ENCODE data around the gene FJX1. TPM values are rescaled to one million over a fixed set of nuclear protein-coding genes. Genes with fewer than 3 reads are reported as not detected.

Gene FJX1
- total and polyA plus RNA-seq, 5 donors from 2014 or later: not detected

DNA sequence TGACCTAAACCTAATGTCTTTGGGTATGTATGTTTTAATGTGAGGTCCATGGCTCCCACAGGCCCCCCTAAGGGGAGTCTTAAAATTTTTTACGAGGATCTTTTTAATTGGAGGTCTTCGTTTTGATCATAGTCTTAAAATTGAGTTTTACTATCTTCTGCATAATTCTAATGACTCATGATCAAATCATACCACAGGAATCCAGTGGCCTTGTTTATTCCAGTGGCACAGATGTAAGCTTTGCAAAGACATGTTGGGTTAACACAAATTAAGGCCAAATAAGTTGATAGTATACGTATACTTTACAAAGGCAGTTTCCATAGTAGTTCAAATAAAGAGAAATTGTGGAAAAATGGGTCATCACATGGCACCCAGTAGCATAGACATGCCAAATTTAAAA lies 33.9 kb upstream of the FJX1 start:
- Histone ChIP-seq H3K4me1 (ENCODE audit: control insufficient read depth, insufficient read depth, low read length, poor library complexity, severe bottlenecking) (no peaks in the 10 kb centered on the region), H3K4me3 (ENCODE audit: low read depth, low read length) (no peak overlapping the region), H3K9me3 (ENCODE audit: control insufficient read depth in 2 of 2, low read length in 2 of 2) (no peaks in the 10 kb centered on the region), H3K36me3 (ENCODE audit: control insufficient read depth, insufficient read depth, low read length) (no peaks in the 10 kb centered on the region), H3K27ac (ENCODE audit: insufficient read depth, low read length, poor library complexity, severe bottlenecking) (no peak overlapping the region), H3K27me3 (ENCODE audit: control insufficient read depth, insufficient read depth, low read length) (peaks cover 5% of the 10 kb centered on the region)
- Mint-ChIP-seq H3K4me1 (no peaks in the 10 kb centered on the region), H3K27ac (no peak overlapping the region), H3K27me3 (peaks cover 21% of the 10 kb centered on the region), H3K9me3 (peaks cover 0 to 5% (median 0%) of the 10 kb centered on the region in 7 donors), H3K4me3 (no peak overlapping the region), H3K36me3 (no peaks in the 10 kb centered on the region)
- ATAC-seq (ENCODE audit: low read depth in 2 of 2) (no peak), DNase-seq (no peak)

DNA sequence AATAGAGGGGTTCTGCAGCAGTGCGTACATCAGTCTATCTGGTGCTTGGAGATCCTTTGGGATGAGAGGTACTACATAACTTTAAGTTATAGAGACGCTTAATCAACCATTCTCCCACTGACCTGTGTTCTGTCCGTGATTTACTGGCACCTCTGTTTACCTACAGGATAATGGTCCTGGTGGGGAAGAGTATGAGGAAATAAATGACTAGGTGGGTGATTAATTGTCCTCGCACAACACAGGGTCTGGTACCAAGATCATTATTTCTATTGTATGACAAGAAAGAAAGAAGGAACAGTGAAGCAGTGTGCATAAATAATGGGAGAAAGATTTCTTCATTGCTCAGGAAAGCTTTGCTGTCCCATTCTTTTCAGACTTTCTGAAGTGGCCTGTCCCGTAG lies 32.8 kb upstream of the FJX1 start:
- no peak overlapping the region for H3K27ac Mint-ChIP-seq
- no peaks in the 10 kb centered on the region for H3K36me3 Mint-ChIP-seq
- Histone ChIP-seq H3K36me3 (ENCODE audit: control insufficient read depth, insufficient read depth, low read length) (no peaks in the 10 kb centered on the region), H3K4me3 (ENCODE audit: low read depth, low read length) (no peak overlapping the region), H3K9me3 (ENCODE audit: control insufficient read depth in 2 of 2, low read length in 2 of 2) (no peaks in the 10 kb centered on the region), H3K27ac (ENCODE audit: insufficient read depth, low read length, poor library complexity, severe bottlenecking) (no peak overlapping the region), H3K27me3 (ENCODE audit: control insufficient read depth, insufficient read depth, low read length) (peaks cover 5% of the 10 kb centered on the region), H3K4me1 (ENCODE audit: control insufficient read depth, insufficient read depth, low read length, poor library complexity, severe bottlenecking) (no peaks in the 10 kb centered on the region)
- peaks cover 0 to 8% (median 0%) of the 10 kb centered on the region in 7 donors for H3K9me3 Mint-ChIP-seq
- H3K27me3 Mint-ChIP-seq: peaks cover 21% of the 10 kb centered on the region
- no peak overlapping the region for H3K4me3 Mint-ChIP-seq
- ATAC-seq (ENCODE audit: low read depth in 2 of 2) (no peak), DNase-seq (no peak)
- H3K4me1 Mint-ChIP-seq: no peaks in the 10 kb centered on the region

DNA sequence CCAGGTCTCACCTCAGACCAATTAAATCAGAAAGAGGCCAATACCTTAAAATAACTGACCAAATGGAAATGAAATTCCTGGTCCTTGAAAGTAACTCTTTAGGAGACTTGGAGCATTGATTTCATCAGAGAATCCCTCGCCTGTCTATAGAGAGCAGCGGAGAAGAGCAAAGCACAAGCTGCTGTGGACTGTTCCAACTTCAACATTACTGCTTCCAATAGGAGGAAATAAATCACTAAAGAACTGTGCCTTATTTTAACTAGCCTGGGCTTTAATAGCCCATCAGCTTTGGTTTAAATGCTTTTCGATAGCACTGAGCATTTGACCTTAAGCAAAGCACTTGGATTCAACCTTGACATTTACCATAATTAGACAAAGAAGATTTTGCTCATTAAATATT lies 32.0 kb upstream of the FJX1 start:
- H3K4me1 ChIP-seq (ENCODE audit: control insufficient read depth, insufficient read depth, low read length, poor library complexity, severe bottlenecking): no peaks in the 10 kb centered on the region
- Mint-ChIP-seq H3K27me3 (peaks cover 20% of the 10 kb centered on the region), H3K36me3 (no peaks in the 10 kb centered on the region), H3K9me3 (peaks cover 0 to 9% (median 0%) of the 10 kb centered on the region in 7 donors), H3K4me1 (no peaks in the 10 kb centered on the region), H3K27ac (no peak overlapping the region), H3K4me3 (no peak overlapping the region)
- DNase-seq: no peak
- H3K9me3 ChIP-seq (ENCODE audit: control insufficient read depth in 2 of 2, low read length in 2 of 2): no peaks in the 10 kb centered on the region
- H3K36me3 ChIP-seq (ENCODE audit: control insufficient read depth, insufficient read depth, low read length): no peaks in the 10 kb centered on the region
- H3K27ac ChIP-seq (ENCODE audit: insufficient read depth, low read length, poor library complexity, severe bottlenecking): no peak overlapping the region
- H3K27me3 ChIP-seq (ENCODE audit: control insufficient read depth, insufficient read depth, low read length): peaks cover 6% of the 10 kb centered on the region
- no peak overlapping the region for H3K4me3 ChIP-seq (ENCODE audit: low read depth, low read length)
- ATAC-seq (ENCODE audit: low read depth in 2 of 2): no peak

DNA sequence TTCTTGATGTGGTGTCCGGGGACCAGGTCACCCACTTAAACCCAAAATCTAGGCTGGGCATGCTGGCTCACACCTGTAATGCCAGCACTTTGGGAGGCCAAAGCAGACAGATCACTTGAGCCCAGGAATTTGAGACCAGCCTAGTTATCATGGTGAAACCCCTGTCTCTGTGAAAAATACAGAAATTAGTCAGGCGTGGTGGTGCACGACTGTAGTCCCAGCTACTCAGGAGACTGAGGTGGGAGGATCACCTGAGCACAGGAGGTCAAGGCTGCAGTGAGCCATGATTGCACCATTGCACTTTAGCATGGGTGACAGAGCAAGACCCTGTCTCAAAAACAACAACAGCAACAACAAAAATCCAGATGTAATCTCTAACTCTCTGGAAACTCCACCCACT lies 30.3 kb upstream of the FJX1 start:
- Histone ChIP-seq H3K9me3 (ENCODE audit: control insufficient read depth in 2 of 2, low read length in 2 of 2) (no peaks in the 10 kb centered on the region), H3K4me3 (ENCODE audit: low read depth, low read length) (no peak overlapping the region), H3K27ac (ENCODE audit: insufficient read depth, low read length, poor library complexity, severe bottlenecking) (no peak overlapping the region), H3K4me1 (ENCODE audit: control insufficient read depth, insufficient read depth, low read length, poor library complexity, severe bottlenecking) (no peaks in the 10 kb centered on the region), H3K36me3 (ENCODE audit: control insufficient read depth, insufficient read depth, low read length) (no peaks in the 10 kb centered on the region), H3K27me3 (ENCODE audit: control insufficient read depth, insufficient read depth, low read length) (peaks cover 8% of the 10 kb centered on the region)
- Mint-ChIP-seq H3K4me1 (no peaks in the 10 kb centered on the region), H3K27ac (no peak overlapping the region), H3K4me3 (no peak overlapping the region), H3K36me3 (no peaks in the 10 kb centered on the region), H3K9me3 (peaks cover 0 to 9% (median 0%) of the 10 kb centered on the region in 7 donors), H3K27me3 (peaks cover 9% of the 10 kb centered on the region)
- DNase-seq (no peak), ATAC-seq (ENCODE audit: low read depth in 2 of 2) (no peak)

DNA sequence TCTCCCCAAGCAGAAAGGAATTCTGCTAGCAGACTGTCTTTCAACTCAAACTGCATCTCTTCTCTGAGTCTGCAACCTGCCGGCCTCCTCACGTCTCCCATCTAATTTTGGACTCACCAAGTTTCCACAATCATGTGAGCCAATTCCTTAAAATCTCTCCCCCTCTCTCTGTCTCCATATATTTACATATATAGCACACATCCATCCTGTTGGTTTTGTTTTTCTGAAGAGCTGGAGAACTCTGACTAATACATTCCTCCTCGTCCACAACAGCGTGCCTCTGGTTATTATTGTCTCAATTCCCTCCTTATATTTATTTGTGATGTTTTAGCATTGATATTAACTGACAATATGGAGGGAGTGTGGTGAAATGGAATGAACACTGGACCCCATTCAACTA lies 29.6 kb upstream of the FJX1 start:
- Mint-ChIP-seq H3K27ac (no peak overlapping the region), H3K9me3 (peaks cover 0 to 5% (median 0%) of the 10 kb centered on the region in 7 donors), H3K4me3 (no peak overlapping the region), H3K4me1 (no peaks in the 10 kb centered on the region), H3K27me3 (peaks cover 2% of the 10 kb centered on the region), H3K36me3 (no peaks in the 10 kb centered on the region)
- Histone ChIP-seq H3K4me3 (ENCODE audit: low read depth, low read length) (no peak overlapping the region), H3K36me3 (ENCODE audit: control insufficient read depth, insufficient read depth, low read length) (no peaks in the 10 kb centered on the region), H3K9me3 (ENCODE audit: control insufficient read depth in 2 of 2, low read length in 2 of 2) (no peaks in the 10 kb centered on the region), H3K27ac (ENCODE audit: insufficient read depth, low read length, poor library complexity, severe bottlenecking) (no peak overlapping the region), H3K4me1 (ENCODE audit: control insufficient read depth, insufficient read depth, low read length, poor library complexity, severe bottlenecking) (no peaks in the 10 kb centered on the region), H3K27me3 (ENCODE audit: control insufficient read depth, insufficient read depth, low read length) (peaks cover 7% of the 10 kb centered on the region)
- DNase-seq (no peak), ATAC-seq (ENCODE audit: low read depth in 2 of 2) (no peak)

DNA sequence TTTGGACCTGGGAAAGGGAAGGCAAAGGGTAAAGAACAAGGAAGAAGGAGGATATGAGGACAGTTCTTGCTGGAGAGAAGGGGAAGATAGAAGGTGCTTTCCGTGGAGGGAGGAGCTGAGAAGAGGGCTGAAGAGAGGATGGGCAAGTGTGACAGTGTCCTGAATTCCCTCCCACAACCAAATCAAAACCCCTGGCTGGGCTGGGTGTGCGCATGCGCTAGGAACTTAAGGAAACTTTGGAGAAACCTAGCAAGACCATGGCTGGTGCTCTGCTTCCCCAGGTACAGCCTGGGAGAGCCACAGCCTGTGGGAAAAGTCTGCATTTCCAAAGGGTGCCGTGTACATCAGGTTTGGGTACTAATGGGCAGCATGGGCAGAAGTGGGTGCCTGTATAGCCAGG lies 29.0 kb upstream of the FJX1 start:
- H3K27me3 Mint-ChIP-seq: no peaks in the 10 kb centered on the region
- no peaks in the 10 kb centered on the region for H3K36me3 Mint-ChIP-seq
- no peak for ATAC-seq (ENCODE audit: low read depth in 2 of 2)
- Histone ChIP-seq H3K4me3 (ENCODE audit: low read depth, low read length) (no peak overlapping the region), H3K9me3 (ENCODE audit: control insufficient read depth in 2 of 2, low read length in 2 of 2) (no peaks in the 10 kb centered on the region), H3K27ac (ENCODE audit: insufficient read depth, low read length, poor library complexity, severe bottlenecking) (no peak overlapping the region), H3K4me1 (ENCODE audit: control insufficient read depth, insufficient read depth, low read length, poor library complexity, severe bottlenecking) (no peaks in the 10 kb centered on the region), H3K36me3 (ENCODE audit: control insufficient read depth, insufficient read depth, low read length) (no peaks in the 10 kb centered on the region), H3K27me3 (ENCODE audit: control insufficient read depth, insufficient read depth, low read length) (peaks cover 7% of the 10 kb centered on the region)
- H3K4me3 Mint-ChIP-seq: no peak overlapping the region
- H3K4me1 Mint-ChIP-seq: no peaks in the 10 kb centered on the region
- H3K9me3 Mint-ChIP-seq: peaks cover 0 to 5% (median 0%) of the 10 kb centered on the region in 7 donors
- DNase-seq: no peak
- no peak overlapping the region for H3K27ac Mint-ChIP-seq

DNA sequence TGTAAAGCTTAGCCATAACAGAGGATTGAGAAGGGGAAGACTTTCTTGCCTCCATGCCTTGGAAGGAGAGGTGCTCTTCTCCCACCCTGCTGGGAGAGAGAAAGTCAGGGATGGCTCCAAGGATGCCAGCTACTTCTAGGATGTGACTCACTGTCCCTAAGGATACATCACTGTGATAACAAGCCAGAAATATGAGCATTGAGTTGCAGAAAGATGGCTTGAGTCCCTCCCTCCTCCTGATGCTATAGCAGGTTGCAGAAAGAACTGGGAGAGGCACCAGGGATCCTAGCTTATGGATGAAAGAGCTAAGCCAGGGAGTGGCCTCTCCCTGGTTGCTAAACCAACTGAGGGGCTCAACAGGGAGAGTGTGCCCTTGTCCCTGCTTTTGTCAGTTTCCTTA lies 27.8 kb upstream of the FJX1 start:
- Histone ChIP-seq H3K9me3 (ENCODE audit: control insufficient read depth in 2 of 2, low read length in 2 of 2) (no peaks in the 10 kb centered on the region), H3K27me3 (ENCODE audit: control insufficient read depth, insufficient read depth, low read length) (peaks cover 5% of the 10 kb centered on the region), H3K4me3 (ENCODE audit: low read depth, low read length) (no peak overlapping the region), H3K36me3 (ENCODE audit: control insufficient read depth, insufficient read depth, low read length) (no peaks in the 10 kb centered on the region), H3K27ac (ENCODE audit: insufficient read depth, low read length, poor library complexity, severe bottlenecking) (no peak overlapping the region), H3K4me1 (ENCODE audit: control insufficient read depth, insufficient read depth, low read length, poor library complexity, severe bottlenecking) (no peaks in the 10 kb centered on the region)
- Mint-ChIP-seq H3K4me3 (no peak overlapping the region), H3K9me3 (peaks cover 0 to 5% (median 0%) of the 10 kb centered on the region in 7 donors), H3K36me3 (no peaks in the 10 kb centered on the region), H3K27me3 (no peaks in the 10 kb centered on the region), H3K27ac (no peak overlapping the region), H3K4me1 (no peaks in the 10 kb centered on the region)
- no peak for DNase-seq
- ATAC-seq (ENCODE audit: low read depth in 2 of 2): no peak

DNA sequence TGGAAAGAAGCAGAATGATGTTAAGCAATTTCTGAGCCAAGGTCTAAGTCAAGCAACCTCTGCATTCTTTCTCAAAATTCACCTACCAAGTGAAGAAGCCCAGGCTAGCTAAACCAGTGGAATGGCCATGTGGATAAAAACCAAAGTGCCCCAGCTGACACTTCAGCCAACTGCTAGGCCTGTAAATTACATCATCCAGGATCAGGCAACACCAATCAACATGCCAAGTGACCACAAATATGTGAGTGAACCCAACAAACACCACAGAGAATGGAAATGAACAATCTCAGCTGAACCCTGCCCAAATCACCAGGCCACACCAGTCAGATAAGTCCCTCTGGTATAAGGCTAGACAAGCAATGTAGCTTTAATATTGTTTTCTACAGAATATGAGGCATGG lies 25.1 kb upstream of the FJX1 start:
- H3K27ac ChIP-seq (ENCODE audit: insufficient read depth, low read length, poor library complexity, severe bottlenecking): no peak overlapping the region
- Mint-ChIP-seq H3K4me3 (no peak overlapping the region), H3K27me3 (no peaks in the 10 kb centered on the region), H3K27ac (no peak overlapping the region), H3K36me3 (no peaks in the 10 kb centered on the region), H3K4me1 (no peaks in the 10 kb centered on the region), H3K9me3 (peaks cover 0 to 5% (median 0%) of the 10 kb centered on the region in 7 donors)
- DNase-seq: no peak
- no peaks in the 10 kb centered on the region for H3K9me3 ChIP-seq (ENCODE audit: control insufficient read depth in 2 of 2, low read length in 2 of 2)
- no peak overlapping the region for H3K4me3 ChIP-seq (ENCODE audit: low read depth, low read length)
- H3K27me3 ChIP-seq (ENCODE audit: control insufficient read depth, insufficient read depth, low read length): peaks cover 4% of the 10 kb centered on the region
- ATAC-seq (ENCODE audit: low read depth in 2 of 2): no peak
- H3K4me1 ChIP-seq (ENCODE audit: control insufficient read depth, insufficient read depth, low read length, poor library complexity, severe bottlenecking): no peaks in the 10 kb centered on the region
- no peaks in the 10 kb centered on the region for H3K36me3 ChIP-seq (ENCODE audit: control insufficient read depth, insufficient read depth, low read length)
